NCI-H2029 treated with DMSO at 0.1 percent for 48 hours (cell line): Measurements from ENCODE around the gene SRPK3.
A peak's percentile ranks its signal among the peaks of the same experiment; 100 is the strongest.

ENCODE experiments used
- DNase-seq: peaks from one replicate; lab custom pipeline; 2025; lab: John Stamatoyannopoulos, UW

The SRPK3 gene

GRCh38 chrX:153770601-153771414 lies 10.0 kb upstream of the SRPK3 start:
- no peak for DNase-seq

DNA sequence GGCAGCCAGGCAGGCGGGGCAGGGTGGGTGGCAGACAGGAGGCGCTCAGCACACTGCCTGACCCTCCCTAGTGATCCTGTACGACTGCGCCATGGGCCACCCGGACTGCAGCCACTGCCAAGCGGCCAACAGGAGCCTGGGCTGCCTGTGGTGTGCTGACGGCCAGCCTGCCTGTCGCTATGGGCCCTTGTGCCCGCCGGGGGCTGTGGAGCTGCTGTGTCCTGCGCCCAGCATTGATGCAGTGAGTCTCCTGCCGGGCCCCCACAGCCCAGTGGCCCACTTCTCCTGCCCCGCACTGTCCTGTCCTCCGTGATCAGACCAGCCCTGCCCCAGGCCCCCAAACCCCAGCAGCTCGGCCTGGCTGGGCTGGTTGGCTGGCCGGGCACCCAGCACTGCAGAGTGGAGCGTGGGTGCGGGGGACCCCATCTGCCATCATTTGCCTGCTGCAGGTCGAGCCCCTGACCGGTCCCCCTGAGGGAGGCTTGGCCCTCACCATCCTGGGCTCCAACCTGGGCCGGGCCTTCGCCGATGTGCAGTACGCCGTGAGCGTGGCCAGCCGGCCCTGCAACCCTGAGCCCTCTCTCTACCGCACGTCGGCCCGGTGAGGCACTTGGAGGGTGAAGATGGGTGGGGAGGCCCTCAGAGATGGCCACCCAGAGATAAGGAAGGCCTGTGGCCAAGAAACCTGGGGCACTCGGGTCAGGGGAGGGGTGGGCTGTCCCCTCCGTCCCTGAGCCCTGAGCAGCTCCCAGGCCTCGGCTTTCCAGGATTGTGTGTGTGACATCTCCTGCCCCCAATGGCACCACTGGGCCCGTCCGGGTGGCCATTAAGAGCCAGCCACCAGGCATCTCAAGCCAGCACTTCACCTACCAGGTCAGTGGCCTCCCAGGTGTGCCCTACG lies 9.2 kb upstream of the SRPK3 start:
- no peak for DNase-seq

DNA sequence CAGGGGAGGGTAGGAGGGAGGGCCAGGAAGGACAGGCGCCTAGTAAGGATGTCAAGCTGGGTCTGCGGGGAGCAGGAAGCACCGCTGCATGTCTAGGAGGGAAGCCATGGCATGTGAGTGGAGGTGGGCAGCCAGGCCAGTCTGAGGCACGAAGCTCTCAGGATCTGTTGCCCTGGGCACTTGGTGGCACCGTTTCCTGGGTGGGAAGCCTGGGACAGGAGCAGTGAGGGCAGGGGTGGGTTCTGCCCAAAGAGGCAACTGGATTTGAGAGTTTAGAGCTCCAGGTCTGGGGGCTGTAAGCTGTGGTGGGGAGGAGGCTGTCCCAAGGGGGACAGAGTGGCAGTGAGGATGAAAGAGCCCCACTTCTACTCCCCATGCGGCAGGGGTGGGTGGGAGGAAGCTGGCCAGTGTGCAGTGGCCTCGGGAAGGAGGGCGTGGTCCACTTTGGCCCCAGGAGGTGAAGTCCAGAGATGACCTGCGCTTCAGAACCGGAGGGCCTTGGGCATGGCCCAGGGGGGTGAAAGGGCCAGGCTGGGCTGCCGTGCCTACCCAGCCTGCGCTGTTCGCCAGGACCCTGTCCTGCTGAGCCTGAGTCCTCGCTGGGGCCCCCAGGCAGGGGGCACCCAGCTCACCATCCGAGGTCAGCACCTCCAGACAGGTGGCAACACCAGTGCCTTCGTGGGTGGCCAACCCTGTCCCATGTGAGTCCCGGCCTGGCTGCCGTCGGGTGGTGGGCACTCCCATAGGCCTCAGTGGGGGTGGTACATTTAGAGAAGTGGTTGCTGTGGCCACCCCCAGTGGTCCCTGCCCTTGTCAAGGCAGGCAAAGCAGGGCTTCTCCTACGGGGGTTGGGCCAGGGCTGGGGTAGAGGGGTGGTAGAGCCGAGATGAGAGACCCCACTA lies 8.3 kb upstream of the SRPK3 start:
- DNase-seq, result no peak

DNA sequence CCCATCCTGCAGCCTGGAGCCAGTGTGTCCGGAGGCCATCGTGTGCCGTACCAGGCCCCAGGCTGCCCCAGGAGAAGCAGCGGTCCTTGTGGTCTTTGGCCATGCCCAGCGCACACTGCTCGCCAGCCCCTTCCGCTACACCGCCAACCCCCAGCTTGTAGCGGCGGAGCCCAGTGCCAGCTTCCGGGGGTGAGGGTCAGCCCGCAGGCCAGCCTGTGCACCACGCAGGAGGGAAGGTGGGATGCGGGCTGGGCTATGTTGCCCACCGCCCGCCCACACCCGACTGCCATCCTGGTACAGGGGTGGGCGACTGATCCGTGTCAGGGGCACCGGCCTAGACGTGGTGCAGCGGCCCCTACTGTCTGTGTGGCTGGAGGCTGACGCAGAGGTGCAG lies 7.6 kb upstream of the SRPK3 start:
- no peak for DNase-seq

- DNase-seq, result no peak
Observed at GRCh38 chrX:153773741-153774575, 6.9 kb upstream of the SRPK3 start.

GRCh38 chrX:153774576-153775292 lies 6.1 kb upstream of the SRPK3 start:
- DNase-seq, result no peak

- DNase-seq, result no peak
Observed at GRCh38 chrX:153775293-153776119, 5.3 kb upstream of the SRPK3 start.

DNA sequence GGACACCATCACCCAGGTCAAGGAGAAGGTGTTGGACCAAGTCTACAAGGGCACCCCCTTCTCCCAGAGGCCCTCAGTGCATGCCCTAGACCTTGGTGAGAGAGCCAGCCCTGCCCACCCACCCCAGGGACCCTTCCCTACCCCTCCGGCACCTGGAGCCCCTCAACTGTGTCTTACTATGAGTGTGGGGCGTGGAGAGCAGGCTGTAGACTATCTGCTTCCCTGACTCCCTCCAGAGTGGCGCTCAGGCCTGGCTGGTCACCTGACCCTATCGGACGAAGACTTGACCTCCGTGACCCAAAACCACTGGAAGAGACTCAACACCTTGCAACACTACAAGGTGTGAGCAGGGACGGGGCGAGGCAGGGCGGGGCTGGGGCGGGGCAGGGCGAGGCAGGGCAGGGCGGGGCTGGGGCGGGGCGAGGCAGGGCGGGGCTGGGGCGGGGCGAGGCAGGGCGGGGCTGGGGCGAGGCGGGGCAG lies 4.7 kb upstream of the SRPK3 start:
- no peak for DNase-seq

- DNase-seq, result no peak
Observed at GRCh38 chrX:153776611-153777045, 4.2 kb upstream of the SRPK3 start.

DNA sequence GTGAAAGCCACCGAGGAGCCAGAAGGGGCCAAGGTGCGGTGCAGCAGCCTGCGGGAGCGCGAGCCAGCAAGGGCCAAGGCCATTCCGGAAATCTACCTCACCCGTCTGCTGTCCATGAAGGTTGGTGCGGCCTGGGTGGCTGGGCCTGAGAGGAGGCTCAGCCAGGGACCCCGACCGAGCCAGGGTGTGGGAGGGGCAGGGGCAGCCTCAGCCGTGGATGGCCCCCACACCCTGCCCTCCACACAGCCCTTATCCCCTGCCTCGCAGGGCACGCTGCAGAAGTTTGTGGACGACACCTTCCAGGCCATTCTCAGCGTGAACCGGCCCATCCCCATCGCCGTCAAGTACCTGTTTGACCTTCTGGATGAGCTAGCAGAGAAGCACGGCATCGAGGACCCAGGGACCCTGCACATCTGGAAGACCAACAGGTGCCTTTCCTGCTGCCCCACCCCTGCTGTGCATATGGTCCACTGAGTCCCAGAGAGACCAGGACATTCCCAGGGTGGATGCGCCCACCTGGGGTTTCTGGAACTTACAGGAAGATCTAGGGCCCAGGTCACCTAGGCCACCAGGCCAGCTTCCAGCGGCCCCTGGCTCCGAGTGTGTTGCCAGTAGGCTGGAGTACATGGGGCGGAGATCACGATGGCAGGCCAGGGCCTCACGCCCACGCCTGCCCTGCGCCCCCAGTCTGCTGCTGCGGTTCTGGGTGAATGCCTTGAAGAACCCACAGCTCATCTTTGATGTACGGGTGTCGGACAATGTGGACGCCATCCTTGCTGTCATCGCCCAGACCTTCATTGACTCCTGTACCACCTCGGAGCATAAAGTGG lies 3.4 kb upstream of the SRPK3 start:
- no peak for DNase-seq

DNA sequence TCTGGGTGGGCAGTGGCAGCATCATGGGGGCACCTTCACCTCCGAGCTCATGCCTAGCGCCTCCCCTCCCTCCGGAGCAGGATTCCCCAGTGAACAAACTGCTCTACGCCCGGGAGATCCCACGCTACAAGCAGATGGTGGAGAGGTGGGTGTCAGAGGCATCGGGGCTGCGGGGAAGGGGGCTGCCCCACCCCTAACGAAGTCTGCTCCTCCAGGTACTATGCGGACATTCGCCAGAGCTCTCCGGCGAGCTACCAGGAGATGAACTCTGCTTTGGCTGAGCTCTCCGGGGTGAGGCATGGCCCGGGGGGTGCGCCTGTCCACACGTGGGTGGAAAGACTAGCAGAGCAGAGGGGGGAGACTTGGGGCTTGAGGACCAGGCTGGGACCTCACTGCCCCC lies 2.7 kb upstream of the SRPK3 start:
- no peak for DNase-seq

- no peak for DNase-seq
Observed at GRCh38 chrX:153778684-153779101, 2.1 kb upstream of the SRPK3 start.

- no peak for DNase-seq
Observed at GRCh38 chrX:153779891-153780677, 757 bp upstream of the SRPK3 start.

DNA sequence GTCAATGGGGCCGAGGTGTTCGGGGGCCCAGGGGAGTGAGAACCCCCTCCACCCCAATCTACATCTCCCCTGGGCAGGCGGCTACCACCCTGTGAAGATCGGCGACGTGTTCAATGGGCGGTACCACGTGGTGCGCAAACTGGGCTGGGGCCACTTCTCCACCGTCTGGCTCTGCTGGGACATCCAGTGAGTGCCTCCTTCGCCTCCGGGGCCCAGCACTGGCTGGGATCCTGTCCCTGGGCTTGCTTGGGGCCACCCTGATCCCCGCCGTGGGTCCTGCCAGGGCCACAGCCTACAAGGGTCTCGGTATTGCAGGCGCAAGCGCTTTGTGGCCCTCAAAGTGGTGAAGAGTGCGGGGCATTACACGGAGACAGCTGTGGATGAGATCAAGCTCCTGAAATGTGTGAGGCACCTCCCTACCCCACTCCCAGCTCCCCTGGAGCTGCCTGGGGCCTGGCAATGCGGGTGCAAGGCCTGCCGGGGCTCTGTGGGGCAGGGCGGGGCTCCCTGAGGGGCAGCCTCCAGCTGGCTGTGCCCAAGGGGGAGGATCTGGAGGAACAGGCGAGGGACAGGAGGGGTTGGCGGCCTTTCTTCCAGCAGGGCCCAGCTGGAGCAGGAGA lies 697 bp downstream of the SRPK3 start:
- DNase-seq, result no peak

DNA sequence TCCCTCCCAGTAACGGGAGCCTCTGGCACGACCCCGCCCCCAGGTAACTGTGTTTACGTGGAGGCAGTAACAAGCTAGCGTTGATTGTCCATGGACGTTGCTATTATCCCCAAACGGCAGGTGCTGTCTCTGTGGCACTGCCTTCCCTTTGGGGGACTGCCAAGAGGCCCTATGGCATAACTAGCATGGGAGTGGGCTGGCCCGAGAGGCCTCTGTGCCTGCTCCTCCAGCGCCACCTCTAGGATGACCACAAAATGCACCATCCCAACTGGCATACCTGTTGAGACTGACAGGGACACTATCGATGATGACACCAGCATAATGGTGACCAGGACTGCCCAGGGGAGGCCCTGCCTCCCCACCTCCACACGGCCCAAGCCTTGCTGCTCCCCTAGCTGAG lies 1.5 kb downstream of the SRPK3 start:
- DNase-seq, result peak; percentile 40

DNA sequence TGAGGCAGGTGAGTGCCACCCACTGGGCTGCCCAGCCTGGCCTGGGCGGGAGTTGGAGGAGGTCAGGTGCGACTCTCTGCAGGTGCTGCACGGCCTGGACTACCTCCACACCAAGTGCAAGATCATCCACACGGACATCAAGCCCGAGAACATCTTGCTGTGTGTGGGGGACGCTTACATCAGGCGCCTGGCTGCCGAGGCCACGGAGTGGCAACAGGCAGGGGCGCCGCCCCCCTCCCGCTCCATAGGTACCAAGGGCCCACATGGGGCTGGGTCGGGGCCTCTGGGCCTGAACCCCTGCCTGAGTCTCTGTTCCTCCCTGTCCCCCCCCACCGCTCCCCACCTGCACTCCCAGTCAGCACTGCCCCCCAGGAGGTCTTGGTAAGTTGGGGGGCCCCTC lies 2.0 kb downstream of the SRPK3 start:
- DNase-seq, result no peak

DNA sequence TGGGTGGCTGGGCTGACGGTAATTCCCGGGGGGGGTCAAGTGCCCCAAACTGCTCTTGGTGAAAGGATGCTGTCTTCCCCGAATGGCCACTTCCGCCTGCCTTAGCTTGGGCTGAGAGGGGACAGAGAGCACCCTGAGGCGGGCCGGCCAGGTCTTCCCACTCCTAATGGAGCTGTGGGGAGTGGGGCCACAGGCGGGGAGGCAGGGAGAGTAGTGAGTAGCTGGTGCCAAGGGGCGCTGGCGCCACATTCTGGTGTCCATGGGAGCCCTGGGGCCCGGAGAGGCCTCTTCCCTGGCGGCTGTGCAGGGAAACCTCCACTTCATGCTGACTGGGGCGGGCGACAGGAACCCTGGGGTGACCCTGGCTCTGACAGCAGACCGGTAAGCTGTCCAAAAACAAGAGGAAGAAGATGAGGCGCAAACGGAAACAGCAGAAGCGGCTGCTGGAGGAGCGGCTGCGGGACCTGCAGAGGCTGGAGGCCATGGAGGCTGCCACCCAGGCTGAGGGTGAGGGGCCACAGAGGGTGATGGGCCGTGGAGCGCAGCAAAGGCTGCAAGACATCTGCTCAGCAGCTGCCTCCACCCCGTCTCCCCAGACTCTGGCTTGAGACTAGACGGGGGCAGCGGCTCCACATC lies 2.7 kb downstream of the SRPK3 start:
- no peak for DNase-seq
